IPS-NIHi7 (cell line): ENCODE results near the gene HOXC10.

ENCODE experiments used
- DNase-seq: peaks from one replicate; pipeline ENCODE4 v3.0.0; 2012; ENCODE audit warnings: mixed read lengths; ENCODE audit errors: extremely low spot score

HOXC10 gene

DNA sequence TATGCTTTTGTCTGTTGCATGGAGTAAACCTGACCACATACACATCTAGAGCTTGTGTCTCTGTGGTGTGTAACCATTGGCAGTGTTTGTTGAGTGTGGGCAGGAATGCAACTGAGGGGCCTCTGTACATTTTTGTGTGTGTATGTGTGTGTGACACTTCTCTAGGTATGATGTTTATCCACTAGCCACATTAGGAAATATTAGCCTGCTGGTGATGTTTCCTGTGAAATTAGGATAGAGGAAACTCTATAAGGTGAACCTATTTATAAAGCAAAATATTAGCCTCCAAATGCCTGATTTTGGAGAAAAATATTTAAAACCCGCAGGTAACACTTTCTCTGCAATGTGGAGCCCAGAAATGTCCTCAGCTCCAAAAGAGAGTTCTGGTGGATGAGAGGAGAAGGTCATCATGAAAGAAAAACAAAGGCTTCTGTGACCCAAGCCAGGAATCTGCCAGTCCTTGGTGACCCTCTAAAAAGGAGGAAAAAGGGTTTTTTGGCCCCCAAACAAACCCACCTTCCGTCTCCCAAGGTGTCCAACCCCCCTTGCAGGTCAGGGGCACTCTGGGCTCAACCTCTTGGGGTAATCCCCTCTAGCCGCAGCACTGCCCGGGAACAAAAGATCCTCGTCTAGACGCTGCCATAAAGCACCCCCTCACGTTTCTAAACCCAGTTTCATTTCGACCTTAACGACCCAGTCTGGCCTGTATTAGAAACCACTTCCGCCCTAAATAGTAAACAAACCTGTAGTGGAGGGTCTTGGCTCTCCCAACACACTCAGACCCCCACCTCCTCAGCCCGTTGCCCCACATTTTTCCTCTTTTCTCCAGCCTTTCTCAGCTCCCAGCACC, 7.1 kb upstream of the HOXC10 start:
- no peak for DNase-seq

DNA sequence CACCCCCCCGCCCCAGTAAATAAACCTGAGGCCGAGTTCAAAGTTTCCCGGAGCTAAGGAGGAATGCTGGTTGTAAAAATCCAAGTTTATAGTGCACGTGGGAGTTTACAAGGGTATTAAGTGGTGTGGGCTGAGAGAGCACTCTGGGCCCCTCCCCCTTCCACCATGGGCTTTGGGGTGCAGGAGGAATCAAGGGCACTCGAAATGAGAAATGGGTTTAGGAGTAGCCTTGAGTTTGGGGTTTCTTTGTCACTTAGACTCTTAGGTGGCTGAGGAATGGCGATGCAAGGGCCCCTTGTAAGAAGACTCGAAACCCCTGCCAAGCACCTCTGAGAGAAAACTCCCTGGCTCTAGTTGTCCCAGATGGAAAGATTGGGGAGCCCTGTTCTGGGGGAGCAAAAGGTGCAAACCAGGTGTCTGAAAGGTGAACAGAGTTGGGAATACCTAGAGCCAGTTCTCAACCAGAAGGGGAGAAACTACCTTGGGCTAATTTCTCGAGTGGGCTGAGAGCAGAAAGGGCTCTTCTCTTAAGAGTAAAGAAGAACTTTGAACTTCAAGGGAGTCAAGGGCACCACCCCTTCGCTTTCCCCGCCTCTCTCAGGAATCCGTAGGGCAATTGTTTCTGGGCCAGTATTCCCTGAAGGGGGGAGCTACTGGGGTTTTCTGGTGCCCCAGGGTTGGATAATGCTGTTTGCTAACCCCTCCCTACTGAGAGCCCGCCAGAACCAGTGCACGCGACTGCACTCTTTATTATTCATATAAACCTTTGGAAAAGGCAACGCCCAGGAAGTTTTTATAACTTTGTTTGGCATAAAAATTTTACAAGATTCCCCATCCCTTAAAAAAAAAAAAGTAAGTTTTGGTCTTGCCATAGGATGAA, 6.2 kb upstream of the HOXC10 start:
- DNase-seq: no peak

- DNase-seq: no peak
Observed at GRCh38 chr12:53980104-53980801, 4.7 kb upstream of the HOXC10 start.

DNA sequence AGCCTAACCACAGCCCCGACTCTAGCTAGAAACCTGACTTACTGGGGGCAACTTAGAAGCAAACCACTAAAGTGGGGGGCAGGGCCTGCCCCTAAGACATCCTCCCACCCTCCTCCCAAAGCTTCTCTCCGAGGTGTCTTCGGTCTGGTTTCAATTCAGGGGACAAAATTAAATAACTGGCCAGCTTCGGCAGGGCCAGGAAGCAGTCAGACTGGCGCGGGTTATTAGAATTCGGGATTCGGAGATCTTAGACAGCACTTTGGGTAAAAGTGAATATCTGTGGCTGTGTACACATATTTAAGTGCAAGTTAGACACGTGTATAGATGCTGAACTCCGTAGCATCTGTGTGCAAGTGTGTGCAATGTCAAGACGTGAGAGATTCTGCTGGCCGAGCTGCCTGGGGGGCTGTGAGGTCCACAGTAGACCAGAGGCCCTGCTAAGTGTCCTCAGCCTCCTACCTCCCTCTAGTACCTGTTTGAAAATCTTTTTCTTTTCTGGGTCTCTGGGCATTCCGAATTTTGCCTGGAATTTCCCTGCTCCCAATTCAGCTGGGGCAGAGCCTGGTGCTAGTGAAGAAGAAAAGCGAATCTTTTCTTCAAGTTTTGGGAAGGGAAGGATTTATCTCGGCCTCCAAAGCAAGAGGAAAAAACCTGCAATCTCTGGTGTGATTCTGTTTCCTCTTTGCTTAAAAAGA, 4.0 kb upstream of the HOXC10 start:
- DNase-seq: no peak

DNA sequence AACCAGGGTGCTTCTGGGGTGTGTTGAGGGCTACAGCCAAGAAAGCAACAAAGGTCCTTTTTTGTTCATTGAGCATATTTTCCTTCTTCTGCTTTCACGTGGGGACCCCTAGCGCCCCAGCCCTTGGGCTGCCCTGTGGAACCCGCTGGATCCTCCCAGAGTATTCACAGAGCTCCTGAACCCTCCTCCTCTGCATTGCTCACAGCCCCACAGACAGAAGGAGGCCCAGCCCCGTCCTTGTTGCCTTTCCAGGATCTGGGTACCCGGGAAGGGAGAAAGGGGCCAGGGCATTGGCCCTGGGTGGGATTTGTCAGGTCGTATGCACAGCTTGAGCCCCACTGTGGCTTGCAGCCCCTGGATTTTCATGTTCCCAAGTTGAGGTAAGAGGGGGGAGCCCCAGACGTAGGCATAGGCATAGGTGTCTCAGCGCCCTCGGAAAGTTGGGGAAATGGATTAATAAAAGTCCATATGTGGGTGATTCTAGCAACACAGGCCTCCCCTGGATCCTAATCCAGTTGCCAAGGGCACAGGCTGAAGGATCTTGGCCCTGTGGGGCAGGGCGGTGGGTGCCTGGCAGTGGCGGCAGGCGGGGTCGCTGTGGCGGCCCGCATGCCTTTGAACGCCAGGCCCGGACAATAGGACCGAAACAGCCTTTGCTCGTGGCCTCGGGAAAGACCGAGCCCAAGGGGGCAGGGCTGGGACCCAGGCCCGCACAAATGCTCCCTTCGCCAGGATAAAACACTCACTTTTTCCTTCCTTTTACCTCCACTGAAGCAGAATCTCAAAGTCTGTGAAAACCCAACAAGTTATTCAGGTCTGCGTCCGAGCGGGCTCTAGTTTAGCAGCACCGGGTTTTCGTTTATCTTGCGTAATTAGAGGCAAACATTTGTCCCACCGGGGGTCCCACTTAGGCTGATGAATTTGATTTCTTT, 3.0 kb upstream of the HOXC10 start:
- no peak for DNase-seq

DNA sequence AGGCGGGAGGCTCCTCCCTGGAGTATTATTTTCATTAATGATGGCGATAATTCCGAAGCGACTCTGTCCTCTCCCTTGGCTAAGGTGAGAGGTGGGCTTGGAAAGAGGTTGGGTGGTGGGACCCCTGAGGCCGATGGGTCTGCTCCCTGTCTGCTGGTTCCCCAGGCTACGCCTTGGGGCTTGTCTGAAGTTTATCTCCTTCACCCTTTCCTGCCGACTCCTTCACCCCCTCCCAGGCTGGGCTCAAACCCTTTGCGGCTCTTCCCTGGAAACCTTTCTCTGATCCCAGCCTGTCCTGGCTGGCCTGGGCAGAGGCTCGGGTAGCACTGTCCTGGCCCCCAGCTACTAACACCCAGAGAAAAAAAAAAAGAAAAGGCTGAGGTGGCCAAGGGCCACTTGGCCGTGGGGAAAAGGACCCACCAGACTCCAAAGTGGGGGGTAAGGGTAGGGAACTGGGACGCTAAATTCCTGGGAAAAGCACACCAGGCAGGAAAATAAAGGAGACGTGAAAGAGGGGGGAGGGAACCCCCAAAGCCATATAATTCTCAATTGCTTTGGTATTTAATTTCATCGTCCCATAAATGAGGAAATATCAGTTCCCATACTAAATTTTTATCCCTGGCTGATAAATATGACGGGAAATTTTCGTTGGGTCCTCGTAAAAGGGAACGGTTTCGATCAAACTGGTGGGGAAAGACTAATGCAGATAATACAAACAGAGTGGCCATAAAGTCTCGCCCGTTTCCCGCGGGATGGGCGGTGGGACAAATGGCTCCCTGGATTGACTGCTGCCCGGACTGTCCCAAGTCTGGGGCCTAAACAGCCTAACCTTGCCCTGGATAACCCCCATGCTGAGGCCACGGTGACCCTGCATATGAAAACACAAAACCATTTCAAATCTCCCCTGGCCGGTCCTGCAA, 2.0 kb upstream of the HOXC10 start:
- DNase-seq: no peak

DNA sequence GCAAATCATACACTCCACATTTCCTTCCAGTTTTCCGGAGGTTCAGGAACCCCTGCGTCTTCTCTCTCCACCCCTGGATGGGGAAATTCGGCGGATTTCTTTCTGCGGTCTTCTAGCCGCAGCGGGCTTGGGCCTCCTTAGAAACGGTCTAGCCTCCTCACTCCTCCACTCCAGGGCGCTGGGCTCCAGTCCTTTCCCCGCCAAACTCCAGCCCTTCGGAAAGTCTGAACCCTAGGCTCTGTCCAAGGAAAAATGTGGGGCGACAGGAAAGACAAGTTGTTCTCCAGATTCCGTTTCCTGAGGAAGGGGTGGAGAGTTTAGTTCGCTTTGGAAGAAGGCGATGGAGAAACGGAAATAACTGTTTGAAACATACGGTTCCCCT, 1.4 kb upstream of the HOXC10 start:
- no peak for DNase-seq

DNA sequence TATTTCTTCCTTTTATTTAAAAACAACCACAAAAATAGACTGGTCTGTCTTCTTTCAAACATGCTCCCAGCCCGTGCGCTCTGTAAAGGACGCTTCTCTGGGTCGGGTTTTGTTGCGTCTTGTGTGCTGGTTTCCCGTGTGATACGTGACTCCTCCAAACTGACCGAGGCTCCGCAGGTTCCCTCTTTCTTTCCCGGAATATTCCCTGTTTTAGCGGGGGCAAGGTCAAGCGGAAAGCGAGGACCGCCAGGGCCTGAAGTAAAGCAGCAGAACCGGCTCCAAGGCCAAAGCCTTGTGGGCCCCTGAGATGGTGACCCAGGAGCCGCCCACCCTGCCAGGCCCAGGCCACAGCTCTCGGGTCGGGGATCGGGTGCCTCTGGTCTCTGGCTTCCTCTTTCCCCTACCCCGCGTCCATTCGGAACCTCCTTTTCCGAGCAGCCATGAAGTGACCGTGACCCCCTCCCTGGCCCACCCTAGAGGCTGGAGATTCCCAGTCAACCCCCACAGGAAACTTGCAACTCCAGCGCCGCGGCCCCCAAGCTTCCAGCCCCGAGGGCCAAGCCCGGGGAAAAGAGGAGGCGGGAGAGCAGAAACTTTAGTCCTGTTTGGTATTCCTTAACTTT, 885 bp upstream of the HOXC10 start:
- DNase-seq: no peak

- no peak for DNase-seq
Observed at GRCh38 chr12:53985692-53985993, 697 bp downstream of the HOXC10 start.

DNA sequence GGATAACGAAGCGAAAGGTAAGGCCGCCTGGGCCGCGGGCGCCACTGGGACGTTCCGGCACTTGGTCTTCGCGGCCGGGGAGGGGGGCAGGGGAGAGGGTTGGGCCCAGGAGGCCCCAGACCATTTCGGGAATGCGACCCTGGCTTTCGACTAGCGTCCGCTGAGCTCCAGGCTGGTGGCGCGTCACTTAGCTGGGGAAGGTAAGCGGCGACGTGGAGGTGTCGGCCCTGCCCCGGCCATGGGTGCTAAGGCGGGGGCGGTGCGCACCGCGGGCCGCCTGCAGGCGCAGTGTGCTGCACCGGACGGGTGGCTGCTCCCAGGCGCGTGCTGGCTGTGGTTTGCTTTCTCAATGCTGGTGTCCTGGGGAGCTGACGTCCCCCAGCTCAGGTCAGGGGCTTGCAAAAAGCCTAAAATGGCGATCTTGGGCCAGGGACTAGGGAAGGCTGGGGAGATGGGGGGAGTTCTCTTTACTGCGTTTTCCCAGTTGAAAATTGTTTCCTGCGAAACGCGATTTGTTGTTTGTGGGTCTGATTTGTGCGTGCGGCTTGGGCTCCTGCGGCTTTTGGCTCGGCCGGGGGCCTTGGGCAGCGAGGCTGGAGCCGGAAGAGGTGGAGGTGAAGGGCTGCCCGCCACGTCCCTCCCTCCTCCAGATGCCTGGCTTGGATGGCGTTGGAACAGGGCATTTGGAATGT, 1.2 kb downstream of the HOXC10 start:
- no peak for DNase-seq

- DNase-seq: no peak
Observed at GRCh38 chr12:53986686-53987483, 1.9 kb downstream of the HOXC10 start.

- DNase-seq: no peak
Observed at GRCh38 chr12:53987787-53988230, 2.9 kb downstream of the HOXC10 start.

DNA sequence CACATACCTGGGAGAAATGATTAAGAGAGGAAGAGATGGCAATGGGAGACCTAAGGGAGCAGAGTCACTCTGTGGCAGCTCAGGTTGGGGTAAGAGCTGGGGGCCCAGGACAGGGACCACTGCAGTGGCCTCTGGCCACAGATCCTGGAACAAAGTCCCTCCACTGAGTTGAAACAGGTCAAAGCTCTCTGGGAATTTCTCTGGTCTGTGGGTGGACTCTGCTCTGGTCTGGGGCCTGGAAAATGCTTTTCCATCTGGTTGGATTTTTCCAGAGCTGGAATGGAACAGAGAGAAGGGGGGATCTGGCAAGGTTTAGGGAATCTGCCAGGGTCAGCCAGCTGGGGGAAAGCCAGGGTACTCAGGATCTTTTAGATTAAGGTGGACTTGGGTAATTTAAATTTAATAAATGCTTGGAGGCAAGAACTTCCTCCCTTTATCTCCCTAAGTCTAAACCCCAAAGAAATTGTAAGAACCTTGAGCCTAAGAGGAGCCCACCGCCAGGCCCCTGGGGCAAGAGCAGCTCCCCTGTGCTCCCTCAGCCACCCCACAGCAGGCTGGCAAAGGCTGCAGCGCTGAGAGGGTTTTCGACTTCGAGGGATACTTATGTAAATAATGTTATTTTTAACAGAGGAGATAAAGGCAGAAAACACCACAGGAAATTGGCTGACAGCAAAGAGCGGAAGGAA, 3.7 kb downstream of the HOXC10 start:
- DNase-seq: no peak

DNA sequence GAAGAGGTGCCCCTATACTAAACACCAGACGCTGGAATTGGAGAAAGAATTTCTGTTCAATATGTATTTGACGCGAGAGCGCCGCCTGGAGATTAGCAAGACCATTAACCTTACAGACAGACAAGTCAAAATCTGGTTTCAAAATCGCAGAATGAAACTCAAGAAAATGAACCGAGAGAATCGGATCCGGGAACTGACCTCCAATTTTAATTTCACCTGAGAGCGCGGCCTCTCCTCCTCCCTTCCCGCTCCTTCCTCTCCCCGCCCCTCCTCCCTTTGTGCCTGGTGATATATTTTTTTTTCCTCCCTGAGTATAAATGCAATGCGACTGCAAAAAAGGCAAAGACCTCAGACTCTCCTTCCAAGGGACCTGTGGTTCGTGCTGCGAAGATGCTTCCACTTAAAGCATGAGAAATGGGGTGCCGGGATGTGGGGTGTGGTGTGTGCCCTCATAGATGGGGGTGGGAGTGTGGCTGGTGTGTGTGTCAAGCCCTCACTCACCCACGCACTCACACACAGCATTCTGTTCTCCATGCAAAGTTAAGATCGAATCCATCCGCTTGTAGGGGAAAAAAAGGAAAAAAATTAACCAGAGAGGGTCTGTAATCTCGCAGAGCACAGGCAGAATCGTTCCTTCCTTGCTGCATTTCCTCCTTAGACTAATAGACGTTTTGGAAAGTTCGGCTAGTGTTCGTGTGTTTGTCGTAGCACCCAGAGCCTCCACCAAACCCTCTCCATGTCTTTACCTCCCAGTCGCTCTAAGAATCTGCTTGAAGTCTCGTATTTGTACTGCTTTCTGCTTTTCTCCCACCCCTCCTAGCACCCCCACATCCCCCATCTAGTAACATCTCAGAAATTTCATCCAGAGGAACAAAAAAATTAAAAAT, 4.5 kb downstream of the HOXC10 start:
- DNase-seq: no peak

DNA sequence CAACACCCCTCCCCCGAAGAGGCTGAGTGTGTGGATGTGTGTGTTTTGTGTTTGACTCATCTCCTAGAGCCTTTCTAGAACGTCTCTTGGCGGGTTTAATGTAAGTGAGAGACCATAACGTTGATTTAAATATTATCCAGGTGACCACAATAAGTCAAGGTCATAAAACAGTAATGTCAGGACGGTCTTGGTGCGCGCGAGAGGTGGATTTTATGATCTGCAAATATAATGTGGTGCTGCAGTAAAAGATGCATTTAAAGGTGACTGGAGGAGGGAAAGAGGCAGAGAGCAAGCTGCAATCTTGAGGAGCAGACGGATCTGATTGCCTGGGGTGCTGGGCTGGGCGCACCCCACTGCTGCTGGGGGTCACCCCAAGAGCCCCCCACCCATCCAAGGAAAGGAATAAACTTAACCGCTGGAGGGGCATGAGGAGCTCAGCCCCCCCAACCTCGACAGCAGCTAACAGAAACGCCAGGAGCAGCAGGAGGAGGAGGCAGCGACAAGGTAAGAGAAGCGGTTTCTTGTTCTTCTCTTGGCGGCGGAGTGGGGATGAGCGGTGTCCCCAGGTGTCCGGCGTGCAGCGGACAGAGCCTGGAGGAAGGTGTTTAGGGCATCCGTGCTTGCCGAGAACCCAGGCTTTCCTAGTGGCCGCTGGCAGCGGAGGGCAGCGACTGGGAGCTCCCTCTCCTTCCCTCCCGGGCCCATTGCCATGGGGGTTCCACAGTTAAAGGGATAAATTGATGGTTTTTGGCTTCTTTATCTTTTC, 5.5 kb downstream of the HOXC10 start:
- DNase-seq: no peak
